Central memory CD4-positive, alpha-beta T cell (primary cell): ENCODE measurements around the gene RSRC1.
"Not testable (repeated sequence)": the region's sequence is repeated elsewhere in the genome, so short reads cannot be mapped to it uniquely, and the experiment has no call there.

ENCODE experiments used
- DNase-seq: peaks from one replicate; pipeline ENCODE4 v3.0.0; 2022
- total RNA-seq, 3 experiments: gene quantifications; one replicate each; lab custom pipeline; 2026; lab: John Stamatoyannopoulos, UW

RSRC1 gene, protein sequence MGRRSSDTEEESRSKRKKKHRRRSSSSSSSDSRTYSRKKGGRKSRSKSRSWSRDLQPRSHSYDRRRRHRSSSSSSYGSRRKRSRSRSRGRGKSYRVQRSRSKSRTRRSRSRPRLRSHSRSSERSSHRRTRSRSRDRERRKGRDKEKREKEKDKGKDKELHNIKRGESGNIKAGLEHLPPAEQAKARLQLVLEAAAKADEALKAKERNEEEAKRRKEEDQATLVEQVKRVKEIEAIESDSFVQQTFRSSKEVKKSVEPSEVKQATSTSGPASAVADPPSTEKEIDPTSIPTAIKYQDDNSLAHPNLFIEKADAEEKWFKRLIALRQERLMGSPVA
- 43.4 to 57.5 (median 47.9) reads per million in 3 experiments for total RNA-seq

DNA sequence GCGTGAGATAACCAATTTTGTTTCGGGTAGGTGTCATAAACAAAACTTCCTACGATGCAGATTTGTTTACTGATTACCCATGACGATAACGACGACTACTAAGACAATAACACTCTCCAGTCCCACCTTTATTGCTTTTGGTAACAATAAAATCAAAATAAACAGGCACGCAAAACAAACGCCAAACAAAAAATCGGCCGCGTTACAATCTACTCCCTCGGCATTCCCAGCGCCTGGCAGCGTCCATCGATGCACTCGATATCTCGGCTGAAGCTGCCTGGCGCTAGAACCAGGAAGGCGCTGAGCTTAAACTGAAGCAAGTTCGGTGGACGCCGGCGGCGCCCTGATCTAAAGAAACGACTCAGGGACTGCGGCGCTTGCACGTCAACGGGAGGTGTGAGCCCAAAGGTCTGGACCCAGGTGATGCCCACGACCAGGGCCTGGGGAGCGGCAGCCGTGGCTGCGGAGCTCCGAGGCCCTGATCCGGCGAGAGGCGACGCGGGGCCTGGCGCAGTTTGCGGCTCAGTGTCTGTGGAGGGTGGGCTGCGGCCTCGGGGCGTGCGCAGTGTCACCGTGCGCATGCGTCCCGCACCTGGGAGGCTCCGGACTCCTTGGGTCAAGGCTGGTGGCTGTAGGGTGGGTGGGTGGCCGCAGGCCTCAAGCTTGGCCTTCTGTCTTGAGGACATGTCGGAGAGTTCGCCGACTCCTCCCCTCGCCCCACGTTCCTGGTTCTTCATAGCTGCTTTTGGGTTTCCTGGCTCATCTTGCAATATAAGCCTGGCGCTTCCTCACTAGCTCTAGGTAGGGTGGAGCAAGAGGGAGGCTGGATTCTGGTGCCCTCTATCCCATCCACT, at the start of gene RSRC1:
Gene RSRC1, plus strand, starts transcription at position 286 of the 854 bp plus-strand sequence. CDS start 12,016 bp downstream, outside the sequence.
- peak; percentile 76 for DNase-seq

GRCh38 chr3:158065574-158065973, 44.3 kb upstream of the RSRC1 start:
- not testable (repeated sequence) for DNase-seq

- DNase-seq, result no peak
These were observed 37.1 kb upstream of the RSRC1 start for GRCh38 chr3:158072790-158073189.

- no peak for DNase-seq
These were observed 35.3 kb upstream of the RSRC1 start for GRCh38 chr3:158074591-158074990.

GRCh38 chr3:158079599-158079998, 30.3 kb upstream of the RSRC1 start:
- no peak for DNase-seq

DNA sequence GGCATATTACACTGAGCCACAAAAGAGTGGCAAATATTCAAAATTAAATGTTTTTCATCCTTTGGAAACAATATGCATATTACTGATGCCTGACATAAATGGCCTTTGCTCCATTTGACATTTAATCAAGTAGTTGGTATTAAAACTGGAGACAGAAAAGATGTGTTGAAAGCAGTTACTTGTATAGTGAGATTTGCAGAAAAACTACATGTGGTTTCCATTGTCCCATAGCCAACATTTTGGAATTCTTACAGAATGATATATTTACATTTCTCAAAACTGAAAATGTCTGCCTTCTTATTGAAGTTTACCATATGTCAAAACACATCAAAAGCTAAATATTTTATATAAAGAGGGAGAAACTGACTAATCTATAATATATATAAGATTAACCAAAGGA, 25.2 kb upstream of the RSRC1 start:
- DNase-seq, result no peak

DNA sequence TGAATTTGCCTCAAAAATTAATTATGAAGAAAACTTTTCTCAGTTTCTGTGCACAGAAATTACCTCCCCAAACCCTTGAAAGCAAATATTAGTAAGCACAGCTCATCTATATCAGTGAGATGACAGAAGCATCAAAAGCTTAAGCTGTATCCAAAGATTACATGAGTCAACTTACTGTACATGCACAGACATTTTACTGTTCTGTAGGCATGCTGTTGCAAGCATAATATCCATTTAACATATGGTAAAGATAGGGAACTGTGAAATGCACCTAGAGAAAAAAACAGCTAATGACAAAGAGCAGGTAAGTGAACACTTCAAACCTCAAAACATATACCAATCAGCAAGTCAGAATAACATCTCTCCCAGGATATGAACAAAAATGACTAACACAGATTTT, 24.5 kb upstream of the RSRC1 start:
- DNase-seq, result no peak

GRCh38 chr3:158085931-158086330, 24.0 kb upstream of the RSRC1 start:
- DNase-seq, result no peak

DNA sequence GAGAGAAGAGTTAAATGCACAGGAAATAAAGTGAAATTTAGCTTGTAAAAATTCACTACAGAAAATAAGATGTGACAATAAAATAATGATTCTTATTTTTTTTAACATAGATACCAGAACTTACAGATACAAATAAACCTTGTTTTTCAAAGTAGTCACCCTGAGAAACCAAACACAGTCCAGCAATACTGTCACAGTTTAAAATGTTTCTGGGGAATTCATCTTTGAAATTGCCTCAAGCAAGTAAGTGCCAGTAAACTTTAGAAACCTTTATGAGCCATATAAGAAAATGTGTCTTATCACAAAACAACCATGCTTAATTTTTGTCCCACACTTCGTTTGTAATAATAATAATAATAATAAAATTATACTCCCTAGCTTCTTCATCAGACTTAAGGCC, 23.5 kb upstream of the RSRC1 start:
- no peak for DNase-seq

DNA sequence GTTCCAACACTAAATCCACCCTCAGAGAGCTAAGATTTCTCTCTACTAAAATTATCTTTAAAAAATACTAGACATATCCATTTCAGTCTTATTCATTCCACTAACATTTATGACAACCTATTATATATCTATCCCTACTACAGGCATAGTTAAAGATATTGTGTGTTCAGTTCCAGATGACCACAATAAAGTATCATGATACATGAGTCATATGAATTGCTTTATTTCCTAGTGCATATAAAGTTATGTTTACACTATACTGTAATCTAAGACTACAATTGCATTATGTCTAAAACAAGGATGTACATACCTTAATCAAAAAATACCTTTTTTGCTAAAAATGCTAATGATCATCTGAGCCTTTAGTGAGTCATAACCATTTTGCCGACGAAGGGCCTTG, 23.1 kb upstream of the RSRC1 start:
- DNase-seq, result no peak

DNA sequence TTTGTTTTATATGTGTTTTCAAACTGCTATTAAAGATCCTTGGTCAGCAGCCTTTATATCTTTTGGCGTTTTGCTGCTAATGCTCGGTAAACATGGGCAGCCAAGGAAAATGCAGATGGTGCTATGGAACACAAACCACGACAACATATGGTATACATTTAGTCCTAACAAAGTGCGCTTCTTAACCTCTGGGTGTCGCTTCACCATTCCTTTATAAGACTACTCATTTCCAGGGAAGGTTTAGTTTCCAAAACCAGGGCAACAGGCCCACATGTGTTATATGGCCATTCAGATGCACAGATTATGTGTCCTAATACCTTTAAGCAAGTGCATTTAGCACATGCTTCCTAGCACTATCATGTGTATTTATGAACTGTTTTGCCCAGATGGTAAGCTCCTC, 18.4 kb upstream of the RSRC1 start:
- DNase-seq, result no peak

DNA sequence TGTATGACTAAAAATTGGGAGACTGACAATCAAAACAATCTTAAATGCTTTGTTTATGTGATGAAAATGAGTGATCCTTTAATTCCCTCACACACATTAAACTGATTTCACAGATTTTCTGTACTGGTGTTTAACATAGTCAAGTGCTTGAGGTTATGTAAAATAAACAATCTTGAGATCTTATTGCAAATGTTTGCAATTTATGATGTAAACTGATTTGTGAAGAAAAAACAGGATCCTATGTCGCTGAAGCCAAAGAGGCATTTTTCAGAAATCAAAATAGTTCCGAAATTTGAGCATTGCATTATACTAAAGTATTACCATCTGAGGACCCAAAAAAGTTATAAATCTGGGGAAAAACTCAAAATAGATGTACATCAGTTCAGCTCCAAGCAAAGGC, 16.4 kb upstream of the RSRC1 start:
- DNase-seq, result no peak

DNA sequence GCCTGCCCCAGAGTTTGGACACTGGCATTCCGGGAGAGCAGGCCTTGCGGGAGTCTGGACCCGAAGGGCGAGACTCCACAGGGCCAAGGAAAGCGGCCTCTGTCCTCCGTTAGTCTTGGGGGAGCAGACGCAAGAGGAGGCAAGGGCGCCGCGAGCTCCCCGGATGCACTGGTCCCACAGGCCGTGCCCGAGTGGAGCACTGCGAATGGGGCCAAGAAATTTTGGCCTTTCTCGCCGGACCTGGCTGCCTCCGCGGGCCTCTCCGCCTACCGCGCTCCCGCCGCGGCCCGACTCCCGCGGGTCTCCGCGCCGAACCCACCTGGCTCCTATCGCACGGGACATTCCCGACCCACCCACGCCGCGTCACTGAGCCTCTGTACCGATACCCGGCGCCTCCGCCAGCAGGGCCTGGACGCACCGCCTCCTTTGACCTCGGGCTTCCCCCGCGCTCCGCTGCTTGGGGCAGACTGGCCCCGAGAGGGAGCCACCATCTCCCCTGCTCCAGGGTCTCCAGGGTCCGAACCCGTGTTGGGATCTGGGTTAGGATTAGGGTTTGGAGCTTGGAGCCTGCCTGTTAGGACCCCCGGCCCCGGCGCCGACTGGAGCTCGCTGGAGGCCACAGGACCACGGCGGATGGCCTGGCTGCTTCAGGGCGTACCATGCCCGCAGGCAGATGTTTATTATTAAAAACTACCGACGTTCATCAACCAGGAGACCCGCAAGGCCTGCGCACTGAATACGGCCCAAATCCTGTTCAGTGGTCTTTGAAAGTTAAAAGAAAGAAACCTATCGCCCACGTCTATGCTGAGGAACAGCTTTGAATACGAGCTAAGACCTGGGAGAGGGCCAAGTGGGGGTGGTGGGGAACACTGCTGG, 15.4 kb upstream of the RSRC1 start:
- no peak for DNase-seq

DNA sequence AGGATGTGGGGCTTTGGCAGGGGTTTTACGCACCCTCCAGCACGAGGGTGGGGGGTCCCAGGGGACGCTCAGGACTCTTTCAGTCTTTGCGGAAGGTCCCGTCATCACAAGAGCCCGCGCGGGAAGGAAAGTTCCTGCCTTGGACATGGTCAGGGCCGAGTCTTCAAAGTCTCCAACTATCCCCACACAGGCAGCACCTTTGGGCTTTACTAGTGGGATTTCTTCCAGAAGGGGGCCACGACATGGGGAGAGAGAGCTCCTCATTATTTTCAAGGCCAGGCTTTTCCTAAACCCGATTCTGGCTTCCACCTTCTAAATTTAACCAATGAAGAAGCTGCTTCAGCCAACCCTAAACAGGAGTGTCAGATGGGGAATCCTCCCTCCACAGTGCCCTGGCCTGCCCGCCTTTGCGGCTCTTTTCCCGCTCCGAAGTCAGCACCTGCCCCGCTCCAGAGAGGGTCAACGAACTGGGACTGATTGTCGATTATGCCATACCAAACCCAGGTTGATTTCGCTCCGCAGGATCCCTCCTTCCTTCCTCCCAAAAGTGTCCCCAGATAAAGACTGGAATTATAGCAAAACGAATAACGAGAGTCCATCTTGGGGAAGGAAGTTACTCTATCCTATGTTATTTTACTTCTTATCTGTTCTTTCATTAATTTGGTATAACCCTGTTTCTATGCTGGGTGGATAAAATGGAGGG, 14.6 kb upstream of the RSRC1 start:
- DNase-seq, result no peak

DNA sequence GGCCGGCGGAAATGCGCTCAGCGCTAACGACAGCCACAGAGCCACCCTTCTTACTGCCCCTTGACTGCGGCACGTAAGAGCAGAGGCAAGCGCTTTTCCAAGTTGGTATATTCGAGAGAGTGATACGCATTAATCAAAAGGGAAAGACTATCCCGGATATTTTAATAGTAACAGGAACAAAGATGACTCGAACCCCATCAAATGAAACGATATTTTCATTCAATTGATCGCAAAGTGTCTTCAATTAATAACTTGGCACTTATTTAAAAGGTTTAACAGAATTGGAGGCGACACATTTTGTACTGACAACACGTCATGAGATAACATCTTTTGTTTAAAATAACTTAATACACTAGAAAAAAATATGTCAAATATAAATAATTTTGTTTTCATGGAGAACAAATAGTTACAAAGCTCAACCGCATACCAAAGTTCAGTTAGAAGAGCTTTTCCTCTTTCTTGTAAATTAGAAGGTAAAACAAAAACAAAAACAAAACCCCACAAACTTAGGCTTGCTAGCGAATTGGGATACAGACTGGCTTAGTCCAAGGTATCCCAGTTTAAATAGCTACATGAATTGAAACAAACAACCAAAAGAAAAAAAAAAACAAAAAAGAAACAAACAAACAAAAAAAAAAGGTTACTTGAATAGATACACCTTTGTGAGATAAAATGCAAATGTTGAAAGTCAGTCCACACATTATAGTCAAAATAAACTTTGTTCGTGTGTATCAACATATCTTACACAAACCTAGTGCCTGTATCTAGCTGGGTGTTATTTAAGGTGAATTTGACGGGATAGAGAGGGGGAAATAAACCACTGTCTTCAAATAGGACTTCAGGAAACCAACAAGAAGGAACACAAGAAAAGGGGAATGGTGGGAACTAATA, 13.8 kb upstream of the RSRC1 start:
- no peak for DNase-seq

DNA sequence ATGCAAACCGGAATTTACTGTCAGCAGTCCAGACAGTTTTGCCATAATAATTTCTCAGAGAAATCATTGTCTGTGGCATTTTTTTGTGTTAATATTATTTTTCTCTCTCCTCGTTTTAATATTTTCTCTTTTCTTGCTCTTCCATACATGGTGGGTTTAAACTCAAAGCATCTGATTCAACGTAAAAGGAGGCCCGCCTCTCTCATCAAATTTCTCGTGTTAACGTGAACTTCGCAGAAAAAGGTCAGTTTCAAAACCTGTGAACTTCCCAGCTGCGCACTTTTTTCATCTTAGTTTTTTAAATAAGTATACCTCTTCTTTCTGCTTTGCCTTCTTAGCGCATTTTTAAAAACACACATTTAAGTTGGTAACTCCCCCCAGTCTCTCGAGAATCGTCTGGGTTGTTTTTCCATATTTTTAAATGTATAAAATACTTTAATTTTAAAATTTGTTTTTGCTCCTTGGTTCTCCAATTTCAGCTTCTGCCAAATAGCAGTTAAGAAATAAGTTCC, 12.8 kb upstream of the RSRC1 start:
- DNase-seq, result no peak

DNA sequence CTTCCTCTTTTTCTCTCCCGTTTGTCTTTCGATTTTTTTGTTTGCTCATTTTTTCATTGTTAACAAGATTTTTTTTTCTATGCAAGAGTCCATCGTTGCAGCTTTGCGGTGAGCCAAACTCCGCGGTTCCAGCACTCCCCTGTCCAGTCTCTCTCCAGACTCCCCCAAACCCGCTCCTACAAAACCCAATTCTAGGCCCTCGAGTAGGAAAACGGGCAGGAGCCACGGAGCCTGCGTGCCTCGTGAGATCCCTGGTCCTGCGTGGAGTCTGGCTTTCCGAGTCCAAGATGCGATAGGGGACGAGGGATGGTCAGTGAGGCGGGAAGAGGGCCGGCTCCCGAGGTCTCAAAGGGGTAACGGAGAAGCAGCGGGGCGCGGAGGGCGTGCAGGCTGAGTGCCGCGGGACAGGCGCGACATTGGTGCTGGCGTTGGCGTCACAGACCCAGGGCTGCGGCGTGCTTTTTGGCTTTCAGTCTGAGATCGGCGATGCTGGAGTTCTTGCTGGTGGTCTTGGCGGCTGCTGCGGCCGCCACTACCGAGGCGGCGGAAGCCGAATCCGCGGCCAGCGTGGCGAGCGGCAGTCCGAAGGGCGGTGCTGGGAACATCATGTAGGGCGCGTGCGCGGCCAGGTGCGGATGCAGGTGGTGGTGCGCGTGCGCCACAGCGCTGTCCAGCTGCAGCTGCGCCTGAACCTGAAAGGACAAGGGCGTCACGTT, 12.1 kb upstream of the RSRC1 start:
- DNase-seq, result peak; percentile 75

GRCh38 chr3:158098309-158098639, 11.6 kb upstream of the RSRC1 start:
- no peak for DNase-seq

GRCh38 chr3:158098834-158099424, 11.0 kb upstream of the RSRC1 start:
- DNase-seq, result no peak

- DNase-seq, result no peak
These were observed 9.2 kb upstream of the RSRC1 start for GRCh38 chr3:158100681-158101080.
